Measurements from ENCODE around the gene DUOX2. TPM values are rescaled to one million over a fixed set of nuclear protein-coding genes. Genes with fewer than 3 reads are reported as not detected.

DUOX2 gene
- total and polyA plus RNA-seq, 2 donors (not counting 1 experiment from before 2014, with no cell fraction given), result 0.32 TPM; not detected in 1

DNA sequence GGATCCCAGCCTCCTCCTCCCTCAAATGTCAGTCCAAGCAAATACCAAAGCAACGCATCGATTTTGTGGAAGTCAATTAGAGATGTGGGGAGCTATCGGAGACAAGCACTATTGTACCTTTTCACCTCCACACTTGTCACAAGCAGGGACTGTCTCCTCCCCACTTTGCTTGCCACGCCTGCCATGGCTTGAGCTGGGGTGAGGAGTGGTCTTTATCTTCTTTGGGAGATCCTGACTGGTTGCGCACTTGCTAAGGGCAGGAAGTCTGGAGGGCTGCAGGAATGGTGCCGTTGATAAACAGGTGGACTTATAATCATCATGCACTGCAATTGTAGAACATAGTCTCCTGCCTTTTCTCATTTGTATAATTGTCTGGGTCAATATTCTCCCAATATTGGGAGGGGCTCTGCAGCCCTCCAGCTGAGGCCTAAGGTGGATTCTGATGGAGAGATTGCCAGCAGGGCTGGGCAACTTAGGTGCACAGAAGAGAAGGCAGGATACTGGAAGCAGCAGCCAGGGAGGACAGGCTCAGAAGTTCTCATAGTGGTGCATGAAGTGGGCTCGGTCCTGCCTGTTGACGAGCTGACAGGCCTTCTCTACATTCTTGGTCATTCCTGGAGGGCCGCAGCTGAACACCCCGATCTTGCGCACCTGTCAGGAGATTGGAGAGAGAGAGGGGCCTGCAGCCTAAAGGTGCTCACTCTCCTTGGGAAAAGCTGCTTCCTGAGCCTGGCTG is 20.2 kb downstream of the DUOX2 start:
- Histone ChIP-seq H3K4me2 (replicated peaks; ENCODE audit: low read depth, low read length, poor library complexity, severe bottlenecking) (no peak overlapping the region), H3K4me3 (ENCODE audit: control extremely low read depth in 1 of 5, extremely low read depth in 1 of 5, insufficient read depth in 1 of 5, low read depth in 2 of 5, low read length in 4 of 5) (no peak overlapping the region), H2AFZ (ENCODE audit: insufficient read depth, low read depth, low read length, poor library complexity, severe bottlenecking) (no peak overlapping the region), H3K79me2 (ENCODE audit: control insufficient read depth, insufficient read depth, low read length) (no peaks in the 10 kb centered on the region), H3K4me1 (ENCODE audit: control insufficient read depth in 2 of 2, insufficient read depth in 2 of 2, low read length in 2 of 2) (no peaks in the 10 kb centered on the region), H3K27ac (ENCODE audit: low read length in 2 of 2) (no peak overlapping the region), H4K20me1 (ENCODE audit: control insufficient read depth, insufficient read depth, low read length, poor library complexity, severe bottlenecking) (no peaks in the 10 kb centered on the region), H3K36me3 (replicated peaks in 1 of 2; ENCODE audit: control extremely low read depth in 1 of 2, control insufficient read depth in 1 of 2, extremely low read depth in 1 of 2, insufficient read depth in 2 of 2, low read length in 1 of 2) (no peaks in the 10 kb centered on the region), H3K27me3 (replicated peaks in 1 of 4; ENCODE audit: control extremely low read depth in 1 of 4, control insufficient read depth in 3 of 4, insufficient read depth in 4 of 4, low read length in 3 of 4) (peaks cover 0 to 5% (median 4%) of the 10 kb centered on the region in 4 experiments), H3K9me3 (ENCODE audit: control extremely low read depth in 1 of 3, control insufficient read depth in 2 of 3, insufficient read depth in 1 of 3, low read length in 2 of 3) (no peaks in the 10 kb centered on the region), H3K9ac (ENCODE audit: low read length) (no peak overlapping the region)
- no peaks in the 10 kb centered on the region for H3K9me3 Mint-ChIP-seq (ENCODE audit: insufficient read depth)
- TF ChIP-seq EZH2 (IDR thresholded peaks at IDR 0.05; ENCODE audit: borderline replicate concordance, insufficient read depth, low read depth, low read length, poor library complexity, severe bottlenecking) (no peak), CTCF (IDR thresholded peaks at IDR 0.05) (no peak)
- no peak overlapping the region for H3K27ac Mint-ChIP-seq
- H3K4me3 Mint-ChIP-seq, result no peak overlapping the region
- no peak for DNase-seq
- WGBS (ENCODE audit: insufficient coverage), result 93% methylated on average over 7 of the region's 11 CpGs
- intact Hi-C loops (cut with micrococcal nuclease), result no loop called here
- no peak for ATAC-seq (ENCODE audit: low read depth)
- no peaks in the 10 kb centered on the region for H3K4me1 Mint-ChIP-seq
- POLR2A ChIA-PET, result no interaction called here
- CTCF ChIA-PET, result no interaction called here
- peaks cover 29% of the 10 kb centered on the region for H3K27me3 Mint-ChIP-seq

DNA sequence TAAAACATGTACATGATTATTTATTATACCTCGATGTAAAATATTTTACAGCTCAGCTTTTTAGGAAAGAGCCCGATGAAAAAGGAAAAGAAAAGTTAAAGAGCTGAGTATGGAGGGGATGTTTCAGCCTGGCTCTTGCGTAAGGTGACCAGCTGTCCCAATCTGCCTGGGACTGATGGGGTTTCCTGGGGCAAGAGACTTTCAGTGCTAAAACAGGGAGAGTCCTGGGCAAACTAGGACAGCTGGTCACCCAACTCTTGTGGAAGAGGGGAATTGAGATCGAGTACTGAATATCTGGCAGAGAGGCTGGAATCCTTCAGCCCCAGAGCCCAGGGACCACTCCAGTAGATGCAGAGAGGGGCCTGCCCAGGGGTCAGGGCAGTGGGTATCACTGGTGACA is 21.0 kb downstream of the DUOX2 start:
- H3K4me3 ChIP-seq (ENCODE audit: control extremely low read depth in 1 of 5, extremely low read depth in 1 of 5, insufficient read depth in 1 of 5, low read depth in 2 of 5, low read length in 4 of 5), result no peak overlapping the region
- H3K27ac ChIP-seq (ENCODE audit: low read length in 2 of 2), result no peak overlapping the region
- peaks cover 31% of the 10 kb centered on the region for H3K27me3 Mint-ChIP-seq
- ChIA-PET CTCF (interaction anchor here (0.9 kb wide), 1 partner anchor 9 kb away, joined by 3 read pairs; no protein-coding TSS in a partner anchor), POLR2A (no interaction called here)
- no peak overlapping the region for H2AFZ ChIP-seq (ENCODE audit: insufficient read depth, low read depth, low read length, poor library complexity, severe bottlenecking)
- no peaks in the 10 kb centered on the region for H3K4me1 Mint-ChIP-seq
- H3K27me3 ChIP-seq (replicated peaks in 1 of 4; ENCODE audit: control extremely low read depth in 1 of 4, control insufficient read depth in 3 of 4, insufficient read depth in 4 of 4, low read length in 3 of 4), result peaks cover 0 to 5% (median 4%) of the 10 kb centered on the region in 4 experiments
- H3K4me2 ChIP-seq (replicated peaks; ENCODE audit: low read depth, low read length, poor library complexity, severe bottlenecking), result no peak overlapping the region
- no peaks in the 10 kb centered on the region for H3K4me1 ChIP-seq (ENCODE audit: control insufficient read depth in 2 of 2, insufficient read depth in 2 of 2, low read length in 2 of 2)
- H3K36me3 ChIP-seq (replicated peaks in 1 of 2; ENCODE audit: control extremely low read depth in 1 of 2, control insufficient read depth in 1 of 2, extremely low read depth in 1 of 2, insufficient read depth in 2 of 2, low read length in 1 of 2), result no peaks in the 10 kb centered on the region
- no peak overlapping the region for H3K9ac ChIP-seq (ENCODE audit: low read length)
- no peak for ATAC-seq (ENCODE audit: low read depth)
- TF ChIP-seq EZH2 (IDR thresholded peaks at IDR 0.05; ENCODE audit: borderline replicate concordance, insufficient read depth, low read depth, low read length, poor library complexity, severe bottlenecking) (no peak), CTCF (IDR thresholded peaks at IDR 0.05) (no peak)
- H3K27ac Mint-ChIP-seq, result no peak overlapping the region
- no peaks in the 10 kb centered on the region for H3K9me3 Mint-ChIP-seq (ENCODE audit: insufficient read depth)
- H3K4me3 Mint-ChIP-seq, result no peak overlapping the region
- no peaks in the 10 kb centered on the region for H3K9me3 ChIP-seq (ENCODE audit: control extremely low read depth in 1 of 3, control insufficient read depth in 2 of 3, insufficient read depth in 1 of 3, low read length in 2 of 3)
- intact Hi-C loops (cut with micrococcal nuclease), result no loop called here
- no peaks in the 10 kb centered on the region for H3K79me2 ChIP-seq (ENCODE audit: control insufficient read depth, insufficient read depth, low read length)
- 98% methylated on average over 4 of the region's 4 CpGs for WGBS (ENCODE audit: insufficient coverage)
- H4K20me1 ChIP-seq (ENCODE audit: control insufficient read depth, insufficient read depth, low read length, poor library complexity, severe bottlenecking), result no peaks in the 10 kb centered on the region
- DNase-seq, result no peak

Measured in B cell (primary cell).